ENCODE measurements around the gene EPC1. TPM values are rescaled to one million over a fixed set of nuclear protein-coding genes. Genes with fewer than 3 reads are reported as not detected.

The EPC1 gene
- total and polyA plus RNA-seq, 10 of the 15 experiments (the other 5 are each of a cell fraction or from before 2014, with no cell fraction given): 6.8 to 59.2 (median 19.4) TPM

GRCh38 chr10:32378363-32379317 is 31.7 kb upstream of the EPC1 start (continued):
- TF ChIP-seq ATF2 (IDR thresholded peaks at IDR 0.05; ENCODE audit: low read length) (0 out of 2 replicates have a peak, but pooled peaks have one; percentile 44), PML (IDR thresholded peaks at IDR 0.05; ENCODE audit: low read length) (peak; percentile 51), HDAC2 (IDR thresholded peaks at IDR 0.05) (no peak), POLR2A (IDR thresholded peaks at IDR 0.05; ENCODE audit: low read depth, low read length) (peak; percentile 74), TCF3 (IDR thresholded peaks at IDR 0.05; ENCODE audit: borderline replicate concordance, insufficient read depth, low read depth, low read length) (no peak), SMARCA5 (IDR thresholded peaks at IDR 0.05) (0 out of 2 replicates have a peak, but pooled peaks have one; percentile 32), NBN (IDR thresholded peaks at IDR 0.05) (0 out of 2 replicates have a peak, but pooled peaks have one; percentile 70), MLLT1 (IDR thresholded peaks at IDR 0.05) (peak; percentile 71), TARDBP (IDR thresholded peaks at IDR 0.05; ENCODE audit: borderline replicate concordance) (peak; percentile 78), TAF1 (IDR thresholded peaks at IDR 0.05; ENCODE audit: borderline replicate concordance, low read depth, low read length) (peak; percentile 77; the same call in 1 of the 2 replicates), SMAD1 (IDR thresholded peaks at IDR 0.05; ENCODE audit: low read depth, partially characterized antibody) (peak; percentile 51), EED (IDR thresholded peaks at IDR 0.05; ENCODE audit: low read depth) (peak; percentile 35; the same call in 1 of the 2 replicates), SUZ12 (IDR thresholded peaks at IDR 0.05; ENCODE audit: unreplicated experiment) (no peak), POU2F2 (IDR thresholded peaks at IDR 0.05; ENCODE audit: borderline replicate concordance, low read depth, low read length) (peak; percentile 65; the same call in 1 of the 3 replicates), CREM (IDR thresholded peaks at IDR 0.05; ENCODE audit: low read depth) (peak; percentile 62; the same call in 1 of the 2 replicates), PKNOX1 (IDR thresholded peaks at IDR 0.05) (peak; percentile 58), SIN3A (IDR thresholded peaks at IDR 0.05; ENCODE audit: low read depth, low read length) (peak; percentile 52; the same call in 1 of the 2 replicates), BHLHE40 (IDR thresholded peaks at IDR 0.05; ENCODE audit: borderline replicate concordance in 1 of 2, low read depth in 2 of 2, low read length in 1 of 2) (peak; percentile 30 to 42; a peak in 2 of 4 replicates), CHD2 (IDR thresholded peaks at IDR 0.05; ENCODE audit: borderline replicate concordance, low read depth, low read length) (peak; percentile 64)

Data from GM12878 (cell line).